Endothelial cell of umbilical vein (primary cell): Measurements from ENCODE around the gene YARS1. TPM values are rescaled to one million over a fixed set of nuclear protein-coding genes. Genes with fewer than 3 reads are reported as not detected.

Experiments used
- BruUV-seq: library from RNA; stranded (reverse); fragments of 400-500 nt; replicated peaks from 2 replicates; lab custom pipeline; 2021; lab: Mats Ljungman, UMichigan
- CTCF ChIA-PET: fragments of 300-600, 350-600 bp; sonication (Branson Sonifier 250); formaldehyde crosslinking; loops from one replicate; lab custom pipeline; 2021; ENCODE audit warnings: antibody characterized with exemption, inconsistent platforms; lab: Charles Lee
- POLR2A ChIA-PET: fragments of 300-600, 350-600 bp; sonication (Branson Sonifier 250); formaldehyde crosslinking; loops from one replicate; lab custom pipeline; 2021; ENCODE audit warnings: antibody characterized with exemption, inconsistent platforms; lab: Charles Lee
- DNase-seq: peaks from one replicate; pipeline ENCODE4 v3.0.0-alpha.2; 2011; ENCODE audit warnings: low read depth, low spot score
- FAIRE-seq: peaks from 2 replicates; lab custom pipeline; 2011; peaks lifted over from hg19 to GRCh38; lab: Jason Lieb, UNC
- H2AFZ ChIP-seq: 2 replicates; pipeline ENCODE4 v1.6.0; 2012; ENCODE audit warnings: low read depth, low read length, control low read depth, inconsistent platforms
- H3K27ac ChIP-seq: 2 replicates; pipeline ENCODE4 v1.5.1; 2011; ENCODE audit warnings: low read depth, mild to moderate bottlenecking, control low read depth, low read length, moderate library complexity; ENCODE audit not compliant: insufficient read depth
- H3K27me3 ChIP-seq, 2 experiments: 2 replicates each; pipeline versions ENCODE4 v1.6.0 to v1.6.1; 2011; ENCODE audit warnings: low read length in 2 of 2, mixed read lengths in 1 of 2; ENCODE audit not compliant: control insufficient read depth in 2 of 2, insufficient read depth in 2 of 2
- H3K36me3 ChIP-seq, 2 experiments: 2 replicates in 1 of 2; 3 replicates in 1 of 2; pipeline ENCODE4 v1.5.1; 2011; ENCODE audit warnings: low read length in 2 of 2, mild to moderate bottlenecking in 1 of 2, moderate library complexity in 1 of 2; ENCODE audit not compliant: control insufficient read depth in 2 of 2, insufficient read depth in 2 of 2; ENCODE audit errors: extremely low read depth in 1 of 2
- H3K4me1 ChIP-seq: 3 replicates; pipeline ENCODE4 v1.5.1; 2011; ENCODE audit warnings: mild to moderate bottlenecking, low read length; ENCODE audit not compliant: control insufficient read depth, insufficient read depth; ENCODE audit errors: extremely low read depth
- H3K4me2 ChIP-seq: 2 replicates; pipeline ENCODE4 v1.6.1; 2011; ENCODE audit warnings: low read length, control low read depth, mixed read lengths; ENCODE audit not compliant: insufficient read depth
- H3K4me3 ChIP-seq, 3 experiments: fragments of 200-600 bp in 1 of 3; sonication (generic), shearing (Covaris generic) in 1 of 3; replicated peaks in 1 of 3; 2 replicates each; pipeline ENCODE4 v1.5.1; 2011 to 2016; ENCODE audit warnings: control low read depth in 3 of 3, low read length in 3 of 3, mild to moderate bottlenecking in 2 of 3, inconsistent platforms in 1 of 3, low read depth in 1 of 3, moderate library complexity in 1 of 3; ENCODE audit not compliant: insufficient read depth in 1 of 3
- H3K79me2 ChIP-seq: 2 replicates; pipeline ENCODE4 v1.6.0; 2012; ENCODE audit warnings: low read length, inconsistent platforms; ENCODE audit not compliant: control insufficient read depth, insufficient read depth
- H3K9ac ChIP-seq: replicated peaks from 2 replicates; pipeline ENCODE3; 2011; ENCODE audit warnings: low read length, control low read depth; ENCODE audit not compliant: insufficient read depth; ENCODE audit errors: extremely low read depth
- H3K9me1 ChIP-seq: replicated peaks from 3 replicates; pipeline ENCODE4 v1.6.0; 2011; ENCODE audit warnings: mild to moderate bottlenecking, low read length; ENCODE audit not compliant: control insufficient read depth, insufficient read depth; ENCODE audit errors: extremely low read depth
- H3K9me3 ChIP-seq: replicated peaks from 2 replicates; pipeline ENCODE4 v1.5.1; 2012; ENCODE audit warnings: low read length, inconsistent platforms; ENCODE audit not compliant: control insufficient read depth, insufficient read depth
- H4K20me1 ChIP-seq: replicated peaks from 2 replicates; pipeline ENCODE3; 2011; ENCODE audit warnings: mild to moderate bottlenecking, low read length; ENCODE audit not compliant: control insufficient read depth, insufficient read depth; ENCODE audit errors: extremely low read depth
- EZH2 ChIP-seq: IDR thresholded peaks from 2 replicates; pipeline ENCODE4 v1.6.1; 2012; ENCODE audit warnings: borderline replicate concordance, low read depth, mild to moderate bottlenecking, moderate library complexity, low read length, inconsistent platforms; ENCODE audit not compliant: severe bottlenecking
- FOS ChIP-seq: IDR thresholded peaks from 2 replicates; pipeline ENCODE4 v1.6.1; 2011; ENCODE audit warnings: mild to moderate bottlenecking, low read length, moderate library complexity, borderline replicate concordance; ENCODE audit not compliant: insufficient read depth
- GATA2 ChIP-seq: IDR thresholded peaks from 2 replicates; pipeline ENCODE4 v1.7.0; 2011; ENCODE audit warnings: low read depth, mild to moderate bottlenecking, moderate library complexity, mixed read lengths, low read length; ENCODE audit not compliant: insufficient read length, insufficient read depth
- JUN ChIP-seq: IDR thresholded peaks from 2 replicates; pipeline ENCODE4 v1.6.1; 2011; ENCODE audit warnings: borderline replicate concordance, low read depth; ENCODE audit not compliant: insufficient read length, insufficient read depth
- POLR2A ChIP-seq: IDR thresholded peaks from 2 replicates; pipeline ENCODE4 v1.6.1; 2012; ENCODE audit warnings: low read depth, mild to moderate bottlenecking, control low read depth, low read length
- dilution Hi-C: fragments of 300-500 bp; cut with MboI; formaldehyde crosslinking; loops from one replicate; pipeline ENCODE4 v1.15.0; 2019; ENCODE audit warnings: low sequenced_read_pairs; ENCODE audit not compliant: extremely low pct_ligation_motif_present
- intact Hi-C: fragments of 100-400 bp; cut with micrococcal nuclease; formaldehyde crosslinking; loops from one replicate; pipeline ENCODE4 v1.10.0; 2022
- polyA plus RNA-seq, 4 experiments: library from polyadenylated mRNA; depleted of rRNA in 3 of 4; stranded (reverse) in 3 of 4; unstranded in 1 of 4; fragments of >200 nt; gene quantifications; 2 replicates each; pipeline versions ENCODE4 v1.2.1 to v1.2.3, GENCODE V29; 2011 to 2012; ENCODE audit warnings: missing spikeins in 1 of 4
- total RNA-seq: library from RNA; stranded (reverse); gene quantifications from 2 replicates; pipeline ENCODE4 v1.2.3, GENCODE V29; 2021
- TF ChIP-seq, protein P1 (sequence below), 2 donors: IDR thresholded peaks; 1 replicate in 1 of 2; 2 replicates in 1 of 2; pipeline ENCODE4 v1.5.1; 2011; ENCODE audit warnings: low read length in 2 of 2, mild to moderate bottlenecking in 2 of 2, moderate library complexity in 2 of 2, control low read depth in 1 of 2, inconsistent platforms in 1 of 2, low read depth in 1 of 2; ENCODE audit not compliant: insufficient read depth in 1 of 2; ENCODE audit errors: extremely low read depth in 1 of 2
- TF ChIP-seq, protein P2 (sequence below): IDR thresholded peaks from 2 replicates; pipeline ENCODE4 v1.6.1; 2011; ENCODE audit not compliant: insufficient read depth, insufficient read length

The YARS1 gene
- total and polyA plus RNA-seq, 2 donors (not counting 3 experiments of a cell fraction or from before 2014, with no cell fraction given) = 38.2 to 144 TPM

DNA sequence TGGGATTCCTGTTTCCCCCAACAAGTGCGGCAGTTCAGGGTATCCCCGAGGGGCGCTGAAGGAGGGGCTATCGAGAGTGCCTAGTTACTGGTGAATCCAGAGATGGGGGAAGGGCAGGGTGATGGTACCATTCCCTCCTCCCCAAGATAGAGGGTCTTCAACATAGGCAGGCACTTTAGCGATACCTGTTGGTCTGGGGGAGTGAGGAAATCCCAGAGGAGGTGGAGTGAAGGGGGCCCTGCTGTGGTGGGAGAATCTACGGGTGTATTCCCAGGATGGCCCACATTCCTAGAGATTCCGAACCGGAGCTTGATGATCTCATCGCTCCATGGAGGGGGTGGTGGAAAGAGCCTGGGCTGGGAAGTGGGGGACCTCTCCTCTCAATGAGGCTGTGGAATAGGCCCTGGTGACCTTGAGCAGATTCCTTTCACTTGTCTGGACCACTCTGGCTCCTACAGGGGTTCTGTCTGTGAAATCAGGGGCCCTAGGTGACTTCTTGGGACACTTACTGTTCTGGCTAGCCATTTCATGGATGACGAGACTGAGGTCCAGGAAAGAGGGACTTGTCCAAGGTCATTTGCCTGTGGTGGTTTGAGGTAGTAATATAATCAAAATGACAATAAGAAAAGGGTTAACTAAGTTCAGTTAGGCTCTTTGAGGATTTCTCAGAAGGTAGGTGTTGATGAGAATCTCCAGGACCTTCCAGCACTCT is 61.9 kb downstream of the YARS1 start:
- H3K9me3 ChIP-seq = no peaks in the 10 kb centered on the region
- POLR2A ChIA-PET = no interaction called here
- intact Hi-C loops (no loop called here), dilution Hi-C loops (no loop called here)
- DNase-seq = no peak
- H3K27ac ChIP-seq = no peak overlapping the region
- no peak overlapping the region for H2AFZ ChIP-seq
- no peak overlapping the region for H3K4me3 ChIP-seq
- no peaks in the 10 kb centered on the region for H3K36me3 ChIP-seq
- H3K27me3 ChIP-seq = peaks cover 0 to 4% of the 10 kb centered on the region in 2 experiments
- H3K4me1 ChIP-seq = peaks cover 2% of the 10 kb centered on the region
- H3K4me2 ChIP-seq = no peak overlapping the region
- BruUV-seq = no TSS peak
- FAIRE-seq = no peak
- H3K9me1 ChIP-seq = no peaks in the 10 kb centered on the region
- no peak overlapping the region for H3K9ac ChIP-seq
- H4K20me1 ChIP-seq = no peaks in the 10 kb centered on the region
- H3K79me2 ChIP-seq = no peaks in the 10 kb centered on the region
- TF ChIP-seq, protein P1, sequence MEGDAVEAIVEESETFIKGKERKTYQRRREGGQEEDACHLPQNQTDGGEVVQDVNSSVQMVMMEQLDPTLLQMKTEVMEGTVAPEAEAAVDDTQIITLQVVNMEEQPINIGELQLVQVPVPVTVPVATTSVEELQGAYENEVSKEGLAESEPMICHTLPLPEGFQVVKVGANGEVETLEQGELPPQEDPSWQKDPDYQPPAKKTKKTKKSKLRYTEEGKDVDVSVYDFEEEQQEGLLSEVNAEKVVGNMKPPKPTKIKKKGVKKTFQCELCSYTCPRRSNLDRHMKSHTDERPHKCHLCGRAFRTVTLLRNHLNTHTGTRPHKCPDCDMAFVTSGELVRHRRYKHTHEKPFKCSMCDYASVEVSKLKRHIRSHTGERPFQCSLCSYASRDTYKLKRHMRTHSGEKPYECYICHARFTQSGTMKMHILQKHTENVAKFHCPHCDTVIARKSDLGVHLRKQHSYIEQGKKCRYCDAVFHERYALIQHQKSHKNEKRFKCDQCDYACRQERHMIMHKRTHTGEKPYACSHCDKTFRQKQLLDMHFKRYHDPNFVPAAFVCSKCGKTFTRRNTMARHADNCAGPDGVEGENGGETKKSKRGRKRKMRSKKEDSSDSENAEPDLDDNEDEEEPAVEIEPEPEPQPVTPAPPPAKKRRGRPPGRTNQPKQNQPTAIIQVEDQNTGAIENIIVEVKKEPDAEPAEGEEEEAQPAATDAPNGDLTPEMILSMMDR (IDR thresholded peaks at IDR 0.05; ENCODE audit: extremely low read depth in 1 of 2, insufficient read depth in 1 of 2, low read depth in 1 of 2, low read length in 2 of 2) = no peak
- TF ChIP-seq EZH2 = no peak
- TF ChIP-seq FOS = no peak
- no peak for TF ChIP-seq GATA2
- TF ChIP-seq POLR2A = no peak
- TF ChIP-seq JUN = no peak
- TF ChIP-seq, protein P2, sequence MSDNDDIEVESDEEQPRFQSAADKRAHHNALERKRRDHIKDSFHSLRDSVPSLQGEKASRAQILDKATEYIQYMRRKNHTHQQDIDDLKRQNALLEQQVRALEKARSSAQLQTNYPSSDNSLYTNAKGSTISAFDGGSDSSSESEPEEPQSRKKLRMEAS = no peak
- CTCF ChIA-PET = interaction anchor here (1.6 to 4.5 kb wide), 5 partner anchors 17 to 43 kb away, joined by 6 to 24 read pairs (median 18); no protein-coding TSS in a partner anchor
